ENCODE results near the gene DGKA.

DNA sequence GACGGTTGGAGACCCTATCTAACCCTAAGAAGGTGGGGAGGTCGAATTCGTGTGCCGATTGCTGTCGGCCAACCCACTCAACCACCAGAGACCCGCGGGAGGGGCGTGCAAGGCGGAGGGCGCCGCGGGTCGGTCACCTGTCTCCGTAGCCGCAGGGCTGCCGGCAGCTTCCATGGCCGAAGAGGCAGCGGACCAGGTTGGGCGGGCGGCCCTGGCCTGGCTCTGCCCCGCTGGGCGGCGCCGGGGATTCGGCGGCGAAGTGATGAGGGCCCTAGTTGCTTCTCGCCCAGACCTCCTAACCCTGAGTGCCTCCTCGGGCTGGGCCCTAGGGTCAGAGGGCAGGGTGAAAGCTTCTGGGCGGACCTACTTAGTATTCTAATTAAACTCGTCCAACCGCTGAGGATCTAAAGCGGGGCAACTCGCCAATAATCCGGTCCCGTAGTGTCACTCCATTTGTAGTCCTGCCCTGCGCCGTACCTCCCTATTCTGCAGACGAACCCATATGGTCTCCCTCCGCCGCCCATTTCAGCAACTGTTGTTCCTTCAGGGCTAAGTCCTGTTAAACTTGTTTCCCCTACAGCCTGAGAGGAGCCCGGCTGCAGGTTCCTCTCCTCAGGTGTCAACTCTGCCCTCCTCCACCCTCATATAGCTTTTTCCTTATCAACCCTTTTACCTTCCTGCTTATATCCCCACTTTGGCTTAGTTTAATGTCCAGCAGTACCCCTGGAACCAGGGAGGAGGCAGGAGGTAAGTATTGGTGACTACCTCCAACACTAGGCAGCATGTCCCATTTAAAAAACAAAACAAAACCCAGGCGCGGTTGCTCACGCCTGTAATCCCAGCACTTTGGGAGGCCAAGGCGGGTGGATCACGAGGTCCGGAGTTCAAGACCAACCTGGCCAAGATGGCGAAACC lies 3.1 kb upstream of the DGKA start, which contains the start of gene PYM1:
- TF ChIP-seq CTCF (IDR thresholded peaks at IDR 0.05) (no peak), POLR2AphosphoS5 (IDR thresholded peaks at IDR 0.05; ENCODE audit: low read depth, low read length) (peak; percentile 80)
